Parietal lobe (tissue), 1 donor: ENCODE measurements around the gene SEMA6D. TPM values are rescaled to one million over a fixed set of nuclear protein-coding genes. Genes with fewer than 3 reads are reported as not detected.

Source experiments
- total RNA-seq: library from RNA; depleted of rRNA; stranded (reverse); fragments of >200 nt; gene quantifications from one replicate; pipeline ENCODE4 v1.2.3, GENCODE V29; 2014

SEMA6D gene
- 85.1 TPM for total RNA-seq

DNA sequence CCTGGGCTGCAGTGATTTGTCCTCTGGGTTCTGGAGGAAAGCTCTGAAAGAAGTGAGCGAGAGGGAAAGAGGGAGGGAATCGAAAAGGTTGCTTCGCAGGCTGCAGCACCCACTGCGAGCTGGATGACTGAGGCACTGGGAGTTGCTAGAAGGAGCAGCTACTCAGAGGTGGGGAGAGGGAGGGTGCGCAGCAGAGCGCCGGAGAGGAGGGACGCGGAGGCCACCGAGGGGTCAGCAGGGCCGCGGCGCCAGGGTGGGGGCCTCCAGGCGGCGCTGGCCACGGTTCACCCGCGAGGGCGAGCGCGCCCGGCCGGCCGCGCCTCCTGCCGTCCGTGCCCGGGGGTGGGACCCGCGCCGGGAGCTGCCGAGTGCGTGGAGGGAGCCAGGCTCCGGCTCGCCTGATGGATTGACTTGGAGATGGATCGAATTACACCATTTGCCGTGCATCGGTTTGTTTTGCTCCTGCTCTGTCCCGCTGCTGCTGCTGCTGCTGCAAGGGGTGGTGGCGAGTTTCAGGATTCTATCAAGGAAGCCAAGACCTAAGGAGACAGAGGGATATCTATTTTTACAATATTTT lies at the start of gene SEMA6D:
TSS of gene SEMA6D (plus strand) at position 470 of the 577 bp plus-strand sequence. CDS start 42,294 bp downstream, outside the sequence.

